KBM-7 (cell line): Measurements from ENCODE around the gene HECTD1.

ENCODE experiments used
- DNase-seq: peaks from one replicate; pipeline ENCODE4 v3.0.0-alpha.2; 2015
- in situ Hi-C: fragments of 300-500 bp; cut with MboI; formaldehyde crosslinking; loops from 2 replicates; pipeline ENCODE4 v1.14.3; 2020; ENCODE audit warnings: low sequenced_read_pairs, low pct_unique_long_range_greater_than_20kb, mixed read lengths

The HECTD1 gene

DNA sequence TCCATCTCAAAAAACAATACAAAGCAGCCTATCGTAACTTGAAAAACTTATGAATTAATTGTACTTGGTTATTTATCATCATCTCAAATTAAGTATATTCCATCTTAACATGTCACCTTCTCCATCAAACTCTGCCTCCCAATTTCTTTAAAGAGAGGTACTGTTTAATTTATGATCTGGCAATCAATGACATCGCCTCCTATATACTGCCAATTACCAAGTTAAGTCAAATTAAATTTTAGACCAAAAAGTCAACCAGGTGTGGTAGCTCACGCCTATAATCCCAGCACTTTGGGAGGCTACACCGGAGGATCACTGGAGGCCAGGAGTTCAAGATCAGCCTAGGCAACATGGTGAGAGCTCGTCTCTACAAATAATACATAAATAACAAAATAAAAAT is 37.7 kb downstream of the HECTD1 start:
- in situ Hi-C loops = no loop called here
- no peak for DNase-seq

DNA sequence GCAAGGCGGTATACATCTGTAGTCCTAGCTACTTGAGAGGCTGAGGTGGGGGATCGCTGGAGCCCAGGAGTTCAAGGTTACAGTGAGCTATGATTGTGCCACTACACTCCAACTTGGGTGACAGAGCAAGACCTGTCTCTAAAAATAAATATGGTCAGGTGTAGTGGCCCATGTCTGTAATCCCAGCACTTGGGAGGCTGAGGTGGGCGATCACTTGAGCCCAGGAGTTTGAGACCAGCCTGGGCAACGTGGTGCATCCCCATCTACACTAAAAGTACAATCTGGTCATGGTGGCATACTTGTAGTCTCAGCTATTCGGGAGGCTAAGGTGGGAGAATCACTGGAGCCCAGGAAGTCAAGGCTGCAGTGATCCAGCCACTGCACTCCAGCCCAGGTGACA is 40.6 kb downstream of the HECTD1 start:
- DNase-seq = no peak
- in situ Hi-C loops = no loop called here

DNA sequence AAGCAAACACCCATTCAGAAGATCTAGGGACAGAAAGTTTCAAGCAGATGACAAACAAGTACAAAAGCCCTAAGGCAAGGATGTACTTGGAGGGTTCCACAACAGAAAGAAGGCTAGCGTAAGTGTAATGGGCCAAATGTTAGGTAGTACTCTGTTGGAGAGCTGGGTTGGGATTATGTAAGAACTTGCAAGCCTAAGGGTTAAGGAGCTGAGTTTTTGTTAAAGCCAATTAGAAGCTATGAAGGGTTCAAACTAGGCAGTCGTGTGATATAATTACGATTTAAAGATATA is 41.4 kb downstream of the HECTD1 start:
- no peak for DNase-seq
- in situ Hi-C loops = no loop called here

DNA sequence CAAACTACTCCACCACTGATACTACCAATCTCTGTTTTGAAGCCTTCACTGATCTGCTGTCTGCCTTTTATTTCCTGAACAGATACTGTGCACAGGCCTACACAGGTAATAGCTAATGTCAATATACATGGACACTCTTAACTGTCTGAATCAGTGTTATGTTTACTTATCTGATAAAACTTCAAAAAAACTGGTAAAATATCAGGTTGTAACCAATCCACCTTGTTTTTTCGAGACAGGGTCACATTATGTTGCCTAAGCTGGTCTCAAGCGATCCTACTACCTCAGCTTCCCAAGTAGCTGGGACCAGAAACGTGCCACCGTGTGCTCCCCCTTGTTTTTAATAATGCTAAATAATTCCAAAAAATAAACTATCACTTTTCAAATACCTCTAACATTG is 43.5 kb downstream of the HECTD1 start:
- DNase-seq = no peak
- in situ Hi-C loops = no loop called here

DNA sequence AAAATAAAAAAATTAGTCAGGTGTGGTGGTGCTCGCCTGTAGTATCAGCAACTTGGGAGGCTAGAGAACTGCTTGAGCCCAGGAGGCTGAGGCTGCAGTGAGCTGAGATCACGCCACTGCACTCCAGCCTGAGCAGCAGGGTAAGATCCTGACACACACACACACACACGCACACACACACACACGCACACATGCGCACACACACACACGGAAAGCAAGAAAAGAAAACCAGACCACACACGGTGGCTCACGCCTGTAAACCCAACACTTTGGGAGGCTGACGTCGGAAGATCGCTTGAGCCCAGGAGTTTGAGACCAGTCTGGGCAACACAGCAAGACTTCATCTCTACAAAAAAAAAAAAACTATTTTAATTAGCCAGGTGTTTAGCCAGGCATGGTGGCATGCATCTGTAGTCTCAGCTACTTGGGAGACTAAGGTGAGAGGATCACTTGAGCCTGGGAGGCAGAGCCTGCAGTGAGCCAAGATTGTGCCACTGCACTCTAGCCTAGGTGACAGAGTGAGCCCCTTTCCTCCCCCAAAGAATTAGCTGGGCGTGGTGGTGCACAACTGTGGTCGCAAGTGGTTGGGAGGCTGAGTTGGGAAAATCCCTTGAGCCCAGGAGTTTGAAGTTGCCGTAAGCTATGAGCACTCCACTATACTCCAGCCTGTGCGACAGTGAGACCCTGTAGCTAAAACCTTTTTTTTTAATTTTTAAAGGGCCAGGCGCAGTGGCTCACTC is 44.5 kb downstream of the HECTD1 start:
- in situ Hi-C loops = no loop called here
- DNase-seq = no peak

DNA sequence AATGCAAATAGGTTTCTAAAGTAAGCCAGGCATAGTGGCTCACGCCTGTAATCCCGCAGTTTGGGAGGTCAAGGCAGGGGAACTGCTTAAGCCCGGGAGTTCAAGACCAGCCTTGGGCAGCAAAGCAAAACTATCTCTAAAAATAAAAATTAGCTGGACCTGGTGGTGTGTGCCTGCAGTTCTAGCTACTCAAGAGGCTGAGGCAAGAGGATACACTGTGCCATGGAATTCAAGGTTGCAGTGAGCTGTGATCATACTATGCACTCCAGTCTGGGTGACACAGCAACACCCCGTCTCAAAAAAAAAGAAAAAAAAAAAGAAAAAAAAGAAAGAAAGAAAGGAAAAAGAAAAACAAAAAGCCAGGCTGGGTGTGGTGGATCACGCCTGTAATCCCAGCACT is 46.3 kb downstream of the HECTD1 start:
- in situ Hi-C loops = no loop called here
- no peak for DNase-seq

DNA sequence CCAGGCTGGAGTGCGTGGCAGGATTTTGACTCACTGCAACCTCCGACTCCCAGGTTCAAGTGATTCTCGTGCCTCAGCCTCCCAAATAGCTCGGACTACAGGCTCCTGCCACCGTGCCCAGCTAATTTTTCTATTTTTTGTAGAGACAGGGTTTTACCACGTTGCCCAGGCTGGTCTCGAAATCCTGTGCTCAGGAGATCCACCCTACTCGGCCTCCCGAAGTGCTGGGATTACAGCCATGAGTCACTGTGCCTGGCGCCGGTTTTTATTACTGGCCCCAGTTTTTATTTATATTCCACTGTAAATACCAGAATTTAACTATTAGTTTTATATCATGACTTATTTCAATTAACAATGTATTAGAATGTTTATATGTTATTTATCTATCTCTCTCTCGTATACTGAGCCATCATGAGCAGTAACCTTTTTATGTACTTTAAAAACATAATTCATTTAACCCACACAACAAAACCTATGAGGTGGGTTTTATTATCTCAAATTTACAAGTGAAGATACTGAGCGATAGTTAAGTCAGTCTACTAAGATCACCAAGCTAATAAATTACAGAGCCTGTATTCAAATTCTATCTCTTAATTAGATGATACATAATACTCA is 47.8 kb downstream of the HECTD1 start:
- in situ Hi-C loops = no loop called here
- DNase-seq = no peak

DNA sequence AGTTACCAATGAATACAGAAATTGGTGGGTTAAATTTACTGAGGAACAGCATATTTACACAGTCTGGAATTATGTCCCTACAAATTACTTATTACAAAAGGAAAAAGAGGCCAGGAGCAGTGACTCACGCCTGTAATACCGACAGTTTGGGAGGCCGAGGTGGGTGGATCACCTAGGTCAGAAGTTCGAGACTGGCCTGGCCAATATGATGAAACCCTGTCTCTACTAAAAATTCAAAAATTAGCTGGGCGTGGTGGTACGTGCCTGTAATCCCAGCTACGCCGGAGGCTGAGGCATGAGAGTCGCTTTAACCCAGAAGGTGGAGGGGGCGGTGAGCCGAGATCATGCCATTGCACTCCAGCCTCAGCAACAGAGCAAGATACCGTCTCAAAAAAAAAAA is 52.6 kb downstream of the HECTD1 start:
- no peak for DNase-seq
- in situ Hi-C loops = no loop called here

DNA sequence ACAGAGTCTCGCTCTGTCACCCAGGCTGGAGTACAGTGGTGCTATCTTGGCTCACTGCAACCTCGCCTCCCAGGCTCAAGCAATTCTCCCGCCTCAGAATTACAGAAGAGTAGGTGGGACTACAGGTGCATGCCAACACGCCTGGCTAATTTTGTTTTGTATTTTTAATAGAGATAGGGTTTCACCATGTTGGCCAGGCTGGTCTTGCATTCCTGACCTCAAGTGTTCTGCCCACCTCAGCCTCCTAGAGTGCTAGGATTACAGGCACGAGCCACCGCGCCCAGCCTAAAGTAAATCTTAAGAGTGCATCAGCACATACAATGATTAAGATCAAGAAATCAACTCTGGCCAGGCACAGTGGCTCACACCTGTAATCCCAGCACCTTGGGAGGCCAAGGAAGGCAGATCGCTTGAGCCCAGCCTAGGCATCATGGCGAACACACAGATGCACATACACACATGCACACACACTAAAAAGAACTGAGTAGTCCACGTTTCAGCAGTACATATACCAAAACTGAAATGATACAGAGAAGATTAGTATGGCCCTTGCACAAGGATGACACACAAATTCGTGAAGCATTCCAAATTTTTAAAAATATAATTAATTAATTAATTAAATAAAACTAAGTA is 65.0 kb downstream of the HECTD1 start:
- no peak for DNase-seq
- in situ Hi-C loops = no loop called here

DNA sequence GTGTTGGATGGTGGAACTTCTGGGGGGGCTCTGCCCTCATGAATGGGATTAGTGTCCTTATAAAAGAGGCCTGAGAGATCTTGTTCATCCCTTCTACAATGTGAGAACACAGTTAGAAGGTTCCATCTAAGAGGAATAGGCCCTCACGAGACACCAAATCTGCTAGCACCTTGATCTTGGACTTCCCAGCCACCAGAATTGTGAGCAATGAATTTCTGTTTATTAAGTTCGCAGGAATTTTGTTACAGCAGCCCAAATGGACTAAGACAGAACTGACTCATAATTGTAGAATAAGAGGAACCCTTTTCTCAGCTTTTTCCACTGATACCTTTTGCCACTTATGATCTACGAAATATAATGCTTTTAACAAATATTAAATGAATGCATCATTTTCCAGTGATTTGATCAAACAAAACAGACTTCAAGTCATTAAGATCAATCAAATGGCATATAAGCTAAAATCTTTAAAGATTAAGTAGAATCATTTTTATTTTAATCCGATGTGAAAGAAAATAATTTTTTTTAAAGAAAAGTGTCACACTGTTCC is 68.2 kb downstream of the HECTD1 start:
- in situ Hi-C loops = no loop called here
- no peak for DNase-seq

DNA sequence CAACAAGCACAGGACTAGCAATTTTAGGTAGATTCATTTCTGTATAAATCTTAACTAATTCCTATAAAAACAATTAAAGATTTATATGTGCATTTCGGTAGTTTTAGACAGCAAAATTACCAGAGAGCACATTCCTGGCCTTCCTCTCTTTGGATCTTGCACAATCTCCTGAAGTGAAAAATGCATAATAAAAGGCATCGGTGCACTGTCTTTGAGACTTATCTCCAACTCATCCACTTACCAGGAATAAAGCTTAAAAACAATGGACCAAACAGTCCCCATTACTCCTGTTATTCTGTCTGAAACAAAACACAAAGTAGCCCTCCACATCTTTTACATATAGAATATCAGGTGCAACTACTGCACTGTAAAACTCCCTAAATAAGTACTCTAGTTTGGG is 69.3 kb downstream of the HECTD1 start:
- in situ Hi-C loops = no loop called here
- no peak for DNase-seq

DNA sequence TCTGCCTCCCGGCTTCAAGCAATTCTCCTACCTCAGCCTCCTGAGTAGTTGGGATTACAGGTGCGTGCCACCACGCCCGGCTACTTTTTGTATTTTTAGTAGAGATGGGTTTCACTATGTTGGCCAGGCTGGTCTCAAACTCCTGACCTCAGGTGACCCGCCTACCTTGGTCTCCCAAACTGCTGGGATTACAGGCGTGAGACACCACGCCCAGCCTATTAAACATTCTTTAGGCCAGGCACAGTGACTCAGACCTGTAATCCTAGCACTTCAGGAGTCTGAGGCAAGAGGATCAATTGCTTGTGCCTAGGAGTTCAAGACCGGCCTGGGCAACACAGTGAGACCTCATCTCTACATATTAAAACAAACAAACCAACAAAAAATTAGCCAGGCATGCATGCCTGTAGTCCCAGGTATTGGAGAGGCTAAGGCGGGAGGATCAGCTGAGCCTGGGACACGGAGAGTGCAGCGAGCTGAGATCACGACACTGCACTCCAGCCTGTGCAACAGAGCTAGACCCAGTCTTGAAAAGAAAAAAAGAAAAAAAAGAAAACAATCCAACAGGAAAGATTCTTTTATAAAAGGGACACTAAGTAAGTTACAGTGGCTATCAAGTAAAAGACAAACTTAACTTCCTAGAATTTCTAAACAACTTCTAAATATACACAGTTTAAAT is 70.2 kb downstream of the HECTD1 start:
- in situ Hi-C loops = no loop called here
- DNase-seq = no peak

DNA sequence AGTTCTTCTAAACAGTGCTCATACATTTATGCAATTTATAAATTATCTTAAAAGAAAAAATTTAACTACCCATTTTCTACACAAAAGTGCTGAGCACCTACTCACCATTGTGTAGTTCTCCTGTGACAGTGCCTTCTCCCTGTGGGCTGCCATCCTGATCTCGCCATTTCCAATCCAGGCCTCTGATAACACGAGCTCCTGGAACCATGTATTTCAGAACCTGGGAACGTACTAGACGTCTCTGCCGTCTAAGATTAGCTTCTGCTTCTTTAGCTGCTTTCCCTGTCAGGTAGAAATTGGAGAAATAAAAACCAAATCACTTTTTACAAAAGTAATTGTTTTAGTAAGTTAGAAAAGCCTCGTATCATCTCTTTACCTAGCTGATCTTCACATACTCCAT is 74.5 kb downstream of the HECTD1 start:
- in situ Hi-C loops = no loop called here
- no peak for DNase-seq

DNA sequence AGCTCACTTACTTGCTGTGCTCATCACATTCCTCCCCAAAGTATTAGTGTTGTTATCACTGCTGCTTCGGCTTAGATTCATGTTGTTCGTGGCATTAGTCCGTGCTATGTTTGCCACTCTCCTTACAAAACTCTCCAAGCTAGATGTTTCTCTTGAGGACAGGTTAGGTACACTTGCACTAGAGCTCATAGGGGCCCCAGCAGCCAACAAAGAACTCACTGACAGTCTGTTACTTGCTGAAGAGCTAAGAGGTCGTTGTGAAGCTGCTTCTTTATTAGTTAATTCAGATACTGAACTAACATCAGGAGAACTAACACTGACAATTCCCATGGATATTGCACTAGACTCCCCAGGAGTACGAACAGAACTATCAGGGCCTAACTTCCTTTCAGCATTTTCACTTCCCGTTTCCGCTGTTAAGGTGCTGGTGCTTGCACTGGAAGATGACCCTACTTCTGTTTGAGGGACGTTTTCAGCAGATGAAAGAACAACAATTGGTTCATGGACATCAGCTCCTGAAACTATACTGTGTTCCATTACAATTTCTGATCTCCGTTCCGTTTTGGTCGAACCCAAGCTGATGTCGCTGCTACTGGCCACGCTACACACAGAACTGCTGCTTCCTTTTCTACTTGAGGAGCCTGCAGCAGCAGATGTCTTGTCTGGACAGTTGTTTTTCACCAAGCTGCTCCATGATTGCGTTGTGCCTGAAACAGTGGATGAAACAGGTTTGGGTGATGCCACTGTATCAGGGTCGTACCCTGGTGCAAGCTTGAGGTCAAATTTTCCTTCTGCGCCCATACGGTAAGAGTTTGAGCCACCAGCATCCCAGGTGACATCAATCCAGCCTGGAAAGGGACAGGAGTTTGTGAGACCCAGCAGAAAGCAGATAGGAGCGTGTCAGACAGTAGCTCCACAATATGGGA is 78.7 kb downstream of the HECTD1 start:
- in situ Hi-C loops = no loop called here
- peak; percentile 24 for DNase-seq

DNA sequence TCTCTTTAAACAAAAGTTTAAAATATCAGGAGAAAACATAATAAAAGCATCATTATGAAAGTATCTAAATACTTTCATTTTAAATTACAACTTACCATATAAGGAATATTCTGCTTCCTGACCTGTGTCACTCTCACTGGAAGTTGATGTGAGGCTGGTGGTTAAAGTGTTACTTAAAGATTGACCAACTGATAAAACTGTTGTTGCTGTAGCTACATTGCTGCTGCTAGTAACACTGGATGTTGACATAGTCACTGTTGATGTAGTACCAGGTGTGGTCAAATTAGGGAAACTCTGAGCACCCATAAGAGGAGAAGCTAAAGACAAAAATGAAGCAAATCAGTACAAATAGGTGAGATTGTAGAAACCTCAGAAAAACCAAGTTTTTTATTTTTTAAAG is 79.9 kb downstream of the HECTD1 start:
- no peak for DNase-seq
- in situ Hi-C loops = no loop called here

DNA sequence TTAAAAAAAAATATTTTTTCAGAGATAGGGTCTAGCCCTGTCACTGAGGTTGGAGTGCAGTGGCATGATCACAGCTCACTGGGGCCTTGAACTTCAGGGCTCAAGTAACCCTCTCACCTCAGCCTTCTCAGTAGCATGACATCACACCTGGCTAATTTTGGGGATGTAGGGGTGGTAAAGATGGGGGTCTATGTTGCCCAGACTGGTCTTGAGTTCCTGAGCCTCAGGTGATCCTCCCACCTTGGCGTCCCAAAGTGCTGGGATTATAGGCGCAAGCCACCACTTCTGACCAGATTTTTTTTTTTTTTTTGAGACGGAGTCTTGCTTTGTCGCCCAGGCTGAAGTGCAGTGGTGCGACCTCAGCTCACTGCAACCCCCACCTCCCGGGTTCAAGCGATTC is 80.9 kb downstream of the HECTD1 start:
- in situ Hi-C loops = no loop called here
- DNase-seq = no peak

DNA sequence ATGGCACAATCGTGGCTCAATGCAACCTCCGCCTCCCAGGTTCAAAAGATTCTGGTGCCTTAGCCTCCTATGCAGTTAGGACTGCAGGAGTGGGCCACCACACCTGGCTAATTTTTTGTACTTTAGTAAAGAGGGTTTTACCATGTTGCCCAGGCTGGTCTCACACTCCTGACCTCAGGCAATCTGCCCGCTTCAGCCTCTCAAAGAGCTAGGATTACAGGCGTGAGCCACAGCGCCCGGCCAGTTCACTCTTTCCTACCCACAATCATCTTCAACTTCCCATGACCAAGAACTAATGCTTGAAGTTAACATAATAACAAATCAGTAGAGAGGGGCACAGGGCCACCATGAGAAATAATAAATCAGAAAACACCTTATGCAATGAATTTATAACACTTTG is 82.4 kb downstream of the HECTD1 start:
- no peak for DNase-seq
- in situ Hi-C loops = no loop called here

DNA sequence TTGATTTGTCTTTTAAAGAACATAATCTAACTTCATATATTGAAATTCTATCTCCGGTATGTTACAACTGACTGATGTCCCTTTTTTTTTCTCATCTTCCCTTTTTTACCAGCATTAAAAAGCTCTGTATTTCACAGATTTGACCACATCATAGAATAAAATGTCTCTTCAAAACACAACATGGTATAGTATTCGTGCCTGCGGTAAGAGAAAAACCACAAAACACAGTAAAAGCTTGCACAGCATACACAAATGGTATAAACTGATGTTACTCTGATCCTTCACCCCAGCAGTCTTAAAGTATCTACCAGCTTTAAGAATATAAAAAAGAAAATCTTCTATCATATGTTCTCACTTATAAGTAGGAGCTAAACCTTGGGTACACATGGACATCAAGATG is 83.4 kb downstream of the HECTD1 start:
- in situ Hi-C loops = no loop called here
- no peak for DNase-seq

DNA sequence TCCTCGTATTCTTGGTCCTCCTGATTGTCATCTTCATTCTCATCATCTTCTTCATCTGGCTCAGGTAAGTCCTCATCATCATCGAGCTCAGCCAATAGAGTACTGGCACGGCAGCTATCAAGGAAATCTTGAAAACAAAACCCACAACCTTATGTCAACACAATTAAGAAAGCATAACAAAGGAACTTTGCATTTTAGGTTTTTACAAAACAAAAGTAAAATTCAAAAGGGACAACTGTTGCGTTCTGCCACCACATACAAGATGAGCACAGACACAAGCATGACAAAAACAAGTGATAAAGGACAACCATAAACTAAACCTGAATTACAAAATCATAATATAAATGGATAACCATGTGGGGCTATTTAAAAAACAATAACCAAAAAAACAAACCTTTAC is 84.7 kb downstream of the HECTD1 start:
- in situ Hi-C loops = no loop called here
- DNase-seq = no peak
